PC-9 (cell line): Measurements from ENCODE around the gene PTOV1. TPM values are rescaled to one million over a fixed set of nuclear protein-coding genes. Genes with fewer than 3 reads are reported as not detected.

Experiments used
- BruUV-seq: library from RNA; stranded (reverse); fragments of 400-500 nt; replicated peaks from 2 replicates; lab custom pipeline; 2021; lab: Mats Ljungman, UMichigan
- CTCF ChIA-PET: fragments of 300-600 bp; sonication (Branson Sonifier 250); formaldehyde crosslinking; loops from one replicate; lab custom pipeline; 2022; ENCODE audit warnings: antibody characterized with exemption; lab: Charles Lee
- POLR2A ChIA-PET: fragments of 300-600 bp; sonication (Branson Sonifier 250); formaldehyde crosslinking; loops from one replicate; lab custom pipeline; 2022; ENCODE audit warnings: antibody characterized with exemption; ENCODE audit not compliant: unreplicated experiment; lab: Charles Lee
- DNase-seq, 2 experiments: peaks; one replicate each; pipeline versions ENCODE4 v3.0.0 to v3.0.0-alpha.2; 2015 to 2022; ENCODE audit warnings: mixed read lengths in 1 of 2
- H2AFZ ChIP-seq: fragments of 200-600 bp; sonication (generic); 2 replicates; pipeline ENCODE4 v1.8.1; 2017; ENCODE audit warnings: antibody characterized with exemption
- H3F3A ChIP-seq: fragments of 200-600 bp; sonication (generic); 2 replicates; pipeline ENCODE4 v1.8.1; 2017; ENCODE audit warnings: antibody characterized with exemption, mild to moderate bottlenecking, low read depth; ENCODE audit not compliant: insufficient read depth
- H3K27ac ChIP-seq: fragments of 200-600 bp; sonication (generic); 2 replicates; pipeline ENCODE4 v1.6.1; 2016; ENCODE audit warnings: mixed run types
- H3K27me3 ChIP-seq: fragments of 200-600 bp; sonication (generic); 2 replicates; pipeline ENCODE4 v1.6.1; 2016; ENCODE audit warnings: low read depth, mixed run types; ENCODE audit not compliant: insufficient read depth
- H3K36me3 ChIP-seq: fragments of 200-600 bp; sonication (generic); 2 replicates; pipeline ENCODE4 v1.6.1; 2016; ENCODE audit warnings: low read depth, mixed run types
- H3K4me1 ChIP-seq: fragments of 200-600 bp; sonication (generic); replicated peaks from 2 replicates; pipeline ENCODE4 v1.6.1; 2016; ENCODE audit warnings: mixed run types; ENCODE audit not compliant: insufficient read depth
- H3K4me2 ChIP-seq: fragments of 200-600 bp; sonication (generic); 2 replicates; pipeline ENCODE4 v1.6.1; 2017; ENCODE audit warnings: mixed run types
- H3K4me3 ChIP-seq: fragments of 200-600 bp; sonication (generic); 2 replicates; pipeline ENCODE4 v1.6.1; 2016; ENCODE audit warnings: mixed run types
- H3K79me2 ChIP-seq: fragments of 200-600 bp; sonication (generic); 2 replicates; pipeline ENCODE4 v1.6.1; 2017; ENCODE audit warnings: low read depth, mixed run types
- H3K9me2 ChIP-seq: fragments of 200-600 bp; sonication (generic); 2 replicates; pipeline ENCODE4 v1.8.1; 2017; ENCODE audit warnings: mild to moderate bottlenecking; ENCODE audit not compliant: insufficient read depth
- H3K9me3 ChIP-seq: fragments of 200-600 bp; sonication (generic); 2 replicates; pipeline ENCODE4 v1.8.1; 2016; ENCODE audit warnings: low read depth; ENCODE audit not compliant: insufficient read depth
- H4K20me1 ChIP-seq: fragments of 200-600 bp; sonication (generic); 2 replicates; pipeline ENCODE4 v1.8.1; 2017; ENCODE audit not compliant: insufficient read depth
- CTCF ChIP-seq: fragments of 200-600 bp; sonication (generic); conservative IDR thresholded peaks from 2 replicates; pipeline ENCODE4 v1.6.1; 2017; ENCODE audit warnings: mixed run types, antibody characterized with exemption, mild to moderate bottlenecking, moderate library complexity
- EZH2 ChIP-seq: fragments of 200-600 bp; sonication (generic); IDR thresholded peaks from 2 replicates; pipeline ENCODE4 v1.8.0; 2017; ENCODE audit warnings: antibody characterized with exemption, low read depth
- intact Hi-C: fragments of 100-400 bp; cut with micrococcal nuclease; formaldehyde crosslinking; loops from one replicate; pipeline ENCODE4 v1.10.0; 2022; ENCODE audit not compliant: unreplicated experiment
- total RNA-seq: library from RNA; stranded (reverse); gene quantifications from 2 replicates; pipeline ENCODE4 v1.2.3, GENCODE V29; 2021

The PTOV1 gene
- total RNA-seq, 1 experiment from 2014 or later = 155 TPM

GRCh38 chr19:49869009-49869483 lies 18.1 kb downstream of the PTOV1 start:
- DNase-seq = no peak
- Histone ChIP-seq H3K4me3 (peak overlapping the region; percentile 45; the same call in 1 of the 2 replicates), H3K27me3 (no peaks in the 10 kb centered on the region), H3K27ac (no peak overlapping the region), H3K4me1 (peaks cover 36% of the 10 kb centered on the region), H2AFZ (no peak overlapping the region), H3K9me2 (no peaks in the 10 kb centered on the region), H3K36me3 (peaks cover 10% of the 10 kb centered on the region), H3K4me2 (peak overlapping the region; percentile 93), H4K20me1 (peaks cover 32% of the 10 kb centered on the region), H3K79me2 (peaks cover 42% of the 10 kb centered on the region), H3F3A (peaks cover 63% of the 10 kb centered on the region), H3K9me3 (no peaks in the 10 kb centered on the region)
- ChIA-PET POLR2A (interaction anchor here (0.5 to 1.2 kb wide), 14 partner anchors 19 to 1382 kb away, joined by 3 to 20 read pairs (median 5); partner anchors contain the start of genes ALDH16A1, AP2A1, PTOV1 and RRAS), CTCF (interaction anchor here (1.0 kb wide), 1 partner anchor 118 kb away, joined by 11 read pairs; no protein-coding TSS in a partner anchor)
- BruUV-seq = no TSS peak
- TF ChIP-seq CTCF = no peak
- TF ChIP-seq EZH2 = no peak
- intact Hi-C loops = loop anchor here (1.0 to 5.0 kb wide), 2 partner anchors 8 to 52 kb away; partner anchors contain the start of genes AKT1S1, MED25 and TBC1D17

- Histone ChIP-seq H3K9me3 (no peaks in the 10 kb centered on the region), H3K27me3 (no peaks in the 10 kb centered on the region), H3K9me2 (no peaks in the 10 kb centered on the region), H3K4me2 (peak overlapping the region; percentile 93), H3F3A (peaks cover 58% of the 10 kb centered on the region), H3K4me3 (peak overlapping the region; percentile 48; the same call in 1 of the 2 replicates), H4K20me1 (peaks cover 32% of the 10 kb centered on the region), H3K4me1 (peaks cover 37% of the 10 kb centered on the region), H3K27ac (no peak overlapping the region), H2AFZ (no peak overlapping the region), H3K79me2 (peaks cover 42% of the 10 kb centered on the region), H3K36me3 (peaks cover 12% of the 10 kb centered on the region)
- POLR2A ChIA-PET = interaction anchor here (0.5 to 1.2 kb wide), 16 partner anchors 19 to 1382 kb away, joined by 3 to 20 read pairs (median 5); partner anchors contain the start of genes ALDH16A1, AP2A1, PTOV1 and RRAS
- DNase-seq = peak; percentile 98 to 99
- CTCF ChIA-PET = interaction anchor here (1.0 kb wide), 1 partner anchor 119 kb away, joined by 11 read pairs; no protein-coding TSS in a partner anchor
- BruUV-seq = no TSS peak
- no peak for TF ChIP-seq CTCF
- TF ChIP-seq EZH2 = no peak
- intact Hi-C loops = loop anchor here (1.0 to 5.0 kb wide), 3 partner anchors 8 to 192 kb away; partner anchors contain the start of genes AKT1S1, MED25, PRMT1 and TBC1D17
These were observed 18.7 kb downstream of the PTOV1 start for GRCh38 chr19:49869484-49870308.

GRCh38 chr19:49870309-49870901 lies 19.4 kb downstream of the PTOV1 start:
- Histone ChIP-seq H3K4me2 (peak overlapping the region; percentile 71), H4K20me1 (peaks cover 32% of the 10 kb centered on the region), H3K27ac (no peak overlapping the region), H2AFZ (no peak overlapping the region), H3F3A (peaks cover 58% of the 10 kb centered on the region), H3K4me3 (peak overlapping the region; percentile 48; the same call in 1 of the 2 replicates), H3K9me3 (no peaks in the 10 kb centered on the region), H3K27me3 (no peaks in the 10 kb centered on the region), H3K4me1 (peaks cover 38% of the 10 kb centered on the region), H3K36me3 (0 out of 2 replicates have a peak, but pooled peaks cover 8% of the 10 kb centered on the region), H3K79me2 (peaks cover 42% of the 10 kb centered on the region), H3K9me2 (no peaks in the 10 kb centered on the region)
- ChIA-PET POLR2A (interaction anchor here (0.6 to 0.9 kb wide), 2 partner anchors 58 to 280 kb away, joined by 3 to 10 read pairs; no protein-coding TSS in a partner anchor), CTCF (no interaction called here)
- no TSS peak for BruUV-seq
- no peak for TF ChIP-seq CTCF
- TF ChIP-seq EZH2 = no peak
- no peak for DNase-seq
- intact Hi-C loops = loop anchor here (1.0 kb wide), 1 partner anchor 193 kb away; the partner anchor contains the start of gene PRMT1
